Measurements from ENCODE around the gene UCN.

GRCh38 chr2:27258051-27258450 lies 50.2 kb downstream of the UCN start:
- TF ChIP-seq ZNF664 (tag by site-specific recombination; IDR thresholded peaks at IDR 0.05) (no peak), ZNF221 (tag by site-specific recombination; IDR thresholded peaks at IDR 0.05; ENCODE audit: borderline replicate concordance) (no peak), CTCF (tag by site-specific recombination; IDR thresholded peaks at IDR 0.05) (no peak), ZNF777 (tag by site-specific recombination; IDR thresholded peaks at IDR 0.05; ENCODE audit: borderline replicate concordance) (no peak), ZNF391 (tag by site-specific recombination; IDR thresholded peaks at IDR 0.05; ENCODE audit: borderline replicate concordance, low read depth) (no peak), ZNF10 (tag by site-specific recombination; IDR thresholded peaks at IDR 0.05) (no peak), ZNF76 (tag by site-specific recombination; IDR thresholded peaks at IDR 0.05; ENCODE audit: borderline replicate concordance, low read depth) (no peak), ZNF266 (tag by site-specific recombination; IDR thresholded peaks at IDR 0.05; ENCODE audit: low read depth) (no peak), KLF9 (tag by site-specific recombination; IDR thresholded peaks at IDR 0.05; ENCODE audit: low read depth) (no peak), ZSCAN30 (tag by site-specific recombination; IDR thresholded peaks at IDR 0.05) (no peak)
- TF ChIP-seq, protein P1, sequence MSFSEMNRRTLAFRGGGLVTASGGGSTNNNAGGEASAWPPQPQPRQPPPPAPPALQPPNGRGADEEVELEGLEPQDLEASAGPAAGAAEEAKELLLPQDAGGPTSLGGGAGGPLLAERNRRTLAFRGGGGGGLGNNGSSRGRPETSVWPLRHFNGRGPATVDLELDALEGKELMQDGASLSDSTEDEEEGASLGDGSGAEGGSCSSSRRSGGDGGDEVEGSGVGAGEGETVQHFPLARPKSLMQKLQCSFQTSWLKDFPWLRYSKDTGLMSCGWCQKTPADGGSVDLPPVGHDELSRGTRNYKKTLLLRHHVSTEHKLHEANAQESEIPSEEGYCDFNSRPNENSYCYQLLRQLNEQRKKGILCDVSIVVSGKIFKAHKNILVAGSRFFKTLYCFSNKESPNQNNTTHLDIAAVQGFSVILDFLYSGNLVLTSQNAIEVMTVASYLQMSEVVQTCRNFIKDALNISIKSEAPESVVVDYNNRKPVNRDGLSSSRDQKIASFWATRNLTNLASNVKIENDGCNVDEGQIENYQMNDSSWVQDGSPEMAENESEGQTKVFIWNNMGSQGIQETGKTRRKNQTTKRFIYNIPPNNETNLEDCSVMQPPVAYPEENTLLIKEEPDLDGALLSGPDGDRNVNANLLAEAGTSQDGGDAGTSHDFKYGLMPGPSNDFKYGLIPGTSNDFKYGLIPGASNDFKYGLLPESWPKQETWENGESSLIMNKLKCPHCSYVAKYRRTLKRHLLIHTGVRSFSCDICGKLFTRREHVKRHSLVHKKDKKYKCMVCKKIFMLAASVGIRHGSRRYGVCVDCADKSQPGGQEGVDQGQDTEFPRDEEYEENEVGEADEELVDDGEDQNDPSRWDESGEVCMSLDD (tag by site-specific recombination; IDR thresholded peaks at IDR 0.05) = no peak
- TF ChIP-seq, protein P2, sequence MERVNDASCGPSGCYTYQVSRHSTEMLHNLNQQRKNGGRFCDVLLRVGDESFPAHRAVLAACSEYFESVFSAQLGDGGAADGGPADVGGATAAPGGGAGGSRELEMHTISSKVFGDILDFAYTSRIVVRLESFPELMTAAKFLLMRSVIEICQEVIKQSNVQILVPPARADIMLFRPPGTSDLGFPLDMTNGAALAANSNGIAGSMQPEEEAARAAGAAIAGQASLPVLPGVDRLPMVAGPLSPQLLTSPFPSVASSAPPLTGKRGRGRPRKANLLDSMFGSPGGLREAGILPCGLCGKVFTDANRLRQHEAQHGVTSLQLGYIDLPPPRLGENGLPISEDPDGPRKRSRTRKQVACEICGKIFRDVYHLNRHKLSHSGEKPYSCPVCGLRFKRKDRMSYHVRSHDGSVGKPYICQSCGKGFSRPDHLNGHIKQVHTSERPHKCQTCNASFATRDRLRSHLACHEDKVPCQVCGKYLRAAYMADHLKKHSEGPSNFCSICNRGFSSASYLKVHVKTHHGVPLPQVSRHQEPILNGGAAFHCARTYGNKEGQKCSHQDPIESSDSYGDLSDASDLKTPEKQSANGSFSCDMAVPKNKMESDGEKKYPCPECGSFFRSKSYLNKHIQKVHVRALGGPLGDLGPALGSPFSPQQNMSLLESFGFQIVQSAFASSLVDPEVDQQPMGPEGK (tag by site-specific recombination; IDR thresholded peaks at IDR 0.05) = no peak
- TF ChIP-seq, protein P3, sequence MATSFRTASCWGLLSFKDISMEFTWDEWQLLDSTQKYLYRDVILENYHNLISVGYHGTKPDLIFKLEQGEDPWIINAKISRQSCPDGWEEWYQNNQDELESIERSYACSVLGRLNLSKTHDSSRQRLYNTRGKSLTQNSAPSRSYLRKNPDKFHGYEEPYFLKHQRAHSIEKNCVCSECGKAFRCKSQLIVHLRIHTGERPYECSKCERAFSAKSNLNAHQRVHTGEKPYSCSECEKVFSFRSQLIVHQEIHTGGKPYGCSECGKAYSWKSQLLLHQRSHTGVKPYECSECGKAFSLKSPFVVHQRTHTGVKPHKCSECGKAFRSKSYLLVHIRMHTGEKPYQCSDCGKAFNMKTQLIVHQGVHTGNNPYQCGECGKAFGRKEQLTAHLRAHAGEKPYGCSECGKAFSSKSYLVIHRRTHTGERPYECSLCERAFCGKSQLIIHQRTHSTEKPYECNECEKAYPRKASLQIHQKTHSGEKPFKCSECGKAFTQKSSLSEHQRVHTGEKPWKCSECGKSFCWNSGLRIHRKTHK (tag by site-specific recombination; IDR thresholded peaks at IDR 0.05) = no peak
- TF ChIP-seq, protein P4, sequence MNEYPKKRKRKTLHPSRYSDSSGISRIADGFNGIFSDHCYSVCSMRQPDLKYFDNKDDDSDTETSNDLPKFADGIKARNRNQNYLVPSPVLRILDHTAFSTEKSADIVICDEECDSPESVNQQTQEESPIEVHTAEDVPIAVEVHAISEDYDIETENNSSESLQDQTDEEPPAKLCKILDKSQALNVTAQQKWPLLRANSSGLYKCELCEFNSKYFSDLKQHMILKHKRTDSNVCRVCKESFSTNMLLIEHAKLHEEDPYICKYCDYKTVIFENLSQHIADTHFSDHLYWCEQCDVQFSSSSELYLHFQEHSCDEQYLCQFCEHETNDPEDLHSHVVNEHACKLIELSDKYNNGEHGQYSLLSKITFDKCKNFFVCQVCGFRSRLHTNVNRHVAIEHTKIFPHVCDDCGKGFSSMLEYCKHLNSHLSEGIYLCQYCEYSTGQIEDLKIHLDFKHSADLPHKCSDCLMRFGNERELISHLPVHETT (tag by site-specific recombination; IDR thresholded peaks at IDR 0.05) = no peak

Measured in HEK293 (cell line).